PFSK-1 (cell line): ENCODE results near the gene HS6ST3.

Experiments
- FOXP2 ChIP-seq: optimal IDR thresholded peaks from 2 replicates; pipeline ENCODE3; 2011; ENCODE audit warnings: borderline replicate concordance, control low read depth, inconsistent platforms; ENCODE audit not compliant: insufficient read depth; ENCODE audit errors: extremely low read length, extremely low read depth
- POLR2AphosphoS5 ChIP-seq: IDR thresholded peaks from 2 replicates; pipeline ENCODE4 v1.6.1; 2012; ENCODE audit warnings: low read depth, mild to moderate bottlenecking, control low read depth, low read length, moderate library complexity
- REST ChIP-seq, 2 experiments: IDR thresholded peaks; 2 replicates each; pipeline versions ENCODE4 v1.6.1 to v1.8.0; 2011 to 2012; ENCODE audit warnings: low read depth in 2 of 2, low read length in 2 of 2, control low read depth in 1 of 2, inconsistent platforms in 1 of 2, mild to moderate bottlenecking in 1 of 2, moderate library complexity in 1 of 2; ENCODE audit not compliant: insufficient read depth in 1 of 2
- SIN3A ChIP-seq: IDR thresholded peaks from 2 replicates; pipeline ENCODE4 v1.6.1; 2012; ENCODE audit warnings: mild to moderate bottlenecking, low read length, moderate library complexity, borderline replicate concordance; ENCODE audit not compliant: insufficient read depth
- TAF1 ChIP-seq: IDR thresholded peaks from 2 replicates; pipeline ENCODE4 v1.6.1; 2012; ENCODE audit warnings: low read length, control low read depth, borderline replicate concordance; ENCODE audit not compliant: insufficient read depth

HS6ST3 gene

GRCh38 chr13:96053003-96053703 lies 36.8 kb upstream of the HS6ST3 start, which contains the start of gene UGGT2:
TSS of gene UGGT2 (minus strand) at chr13:96053401. CDS start at chr13:96053312, 89 bp downstream.
- peak; percentile 37 for TF ChIP-seq FOXP2
- peak; percentile 85 for TF ChIP-seq POLR2AphosphoS5
- TF ChIP-seq REST (IDR thresholded peaks at IDR 0.05; ENCODE audit: insufficient read depth in 1 of 2, low read depth in 2 of 2, low read length in 2 of 2): no peak
- TF ChIP-seq TAF1: peak; percentile 21; the same call in 1 of the 2 replicates
- 0 out of 2 replicates have a peak, but pooled peaks have one; percentile 55 for TF ChIP-seq SIN3A

DNA sequence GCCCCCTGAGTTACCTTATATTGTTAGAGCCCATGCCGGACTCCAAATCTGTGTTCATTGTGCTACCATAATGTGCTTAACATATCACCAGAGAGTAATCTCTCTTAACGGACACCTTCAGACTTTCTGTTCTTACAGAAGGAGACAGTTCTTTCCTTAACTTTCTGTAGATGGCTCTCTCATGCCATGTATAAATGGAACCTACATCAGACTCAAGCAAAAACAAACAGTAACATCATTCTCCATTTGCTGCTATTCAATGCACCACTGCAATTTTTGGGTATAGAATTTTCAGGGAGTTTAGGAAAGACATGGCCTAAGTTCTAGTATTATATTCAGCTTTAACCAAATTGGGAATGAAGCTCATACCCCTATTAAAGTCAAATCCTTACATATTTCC lies 24.1 kb upstream of the HS6ST3 start:
- TF ChIP-seq TAF1 (no peak), REST (IDR thresholded peaks at IDR 0.05; ENCODE audit: insufficient read depth in 1 of 2, low read depth in 2 of 2, low read length in 2 of 2) (no peak)

GRCh38 chr13:96068729-96069128 lies 21.2 kb upstream of the HS6ST3 start:
- TF ChIP-seq REST (IDR thresholded peaks at IDR 0.05; ENCODE audit: insufficient read depth in 1 of 2, low read depth in 2 of 2, low read length in 2 of 2): no peak
- TF ChIP-seq SIN3A: no peak

GRCh38 chr13:96071504-96071903 lies 18.4 kb upstream of the HS6ST3 start:
- no peak for TF ChIP-seq REST (IDR thresholded peaks at IDR 0.05; ENCODE audit: insufficient read depth in 1 of 2, low read depth in 2 of 2, low read length in 2 of 2)
- no peak for TF ChIP-seq FOXP2
- TF ChIP-seq TAF1: no peak
- TF ChIP-seq SIN3A: no peak
- no peak for TF ChIP-seq POLR2AphosphoS5

DNA sequence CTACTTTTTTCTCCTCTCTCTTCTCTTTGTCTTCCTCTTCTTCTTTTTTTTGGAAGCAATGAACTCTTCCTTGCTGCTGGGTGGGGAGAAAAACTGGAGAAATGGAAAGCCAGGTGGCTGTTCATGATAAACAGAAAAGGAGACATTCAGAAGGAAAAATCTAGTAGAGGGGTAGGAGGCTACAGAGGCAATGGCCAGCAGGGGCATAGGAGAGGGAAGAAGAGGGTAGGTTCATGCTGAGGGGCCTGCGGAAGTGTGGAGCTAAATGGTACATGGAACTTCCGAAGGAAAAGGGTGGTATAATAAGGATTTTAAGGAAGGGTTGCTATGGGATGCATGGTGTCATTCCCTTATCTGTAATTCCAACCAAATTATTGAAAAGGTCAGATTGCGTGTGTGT lies 17.5 kb upstream of the HS6ST3 start:
- no peak for TF ChIP-seq SIN3A
- no peak for TF ChIP-seq FOXP2
- TF ChIP-seq REST (IDR thresholded peaks at IDR 0.05; ENCODE audit: insufficient read depth in 1 of 2, low read depth in 2 of 2, low read length in 2 of 2): no peak
- no peak for TF ChIP-seq TAF1
- TF ChIP-seq POLR2AphosphoS5: no peak
